PC-9 (cell line): ENCODE results near the gene E2F6. TPM values are rescaled to one million over a fixed set of nuclear protein-coding genes. Genes with fewer than 3 reads are reported as not detected.
A peak's percentile ranks its signal among the peaks of the same experiment; 100 is the strongest.

ENCODE experiments used
- BruUV-seq: library from RNA; stranded (reverse); fragments of 400-500 nt; replicated peaks from 2 replicates; lab custom pipeline; 2021; lab: Mats Ljungman, UMichigan
- CTCF ChIA-PET: fragments of 300-600 bp; sonication (Branson Sonifier 250); formaldehyde crosslinking; loops from one replicate; lab custom pipeline; 2022; ENCODE audit warnings: antibody characterized with exemption; lab: Charles Lee
- POLR2A ChIA-PET: fragments of 300-600 bp; sonication (Branson Sonifier 250); formaldehyde crosslinking; loops from one replicate; lab custom pipeline; 2022; ENCODE audit warnings: antibody characterized with exemption; ENCODE audit not compliant: unreplicated experiment; lab: Charles Lee
- DNase-seq, 2 experiments: peaks; one replicate each; pipeline versions ENCODE4 v3.0.0 to v3.0.0-alpha.2; 2015 to 2022; ENCODE audit warnings: mixed read lengths in 1 of 2
- H2AFZ ChIP-seq: fragments of 200-600 bp; sonication (generic); 2 replicates; pipeline ENCODE4 v1.8.1; 2017; ENCODE audit warnings: antibody characterized with exemption
- H3F3A ChIP-seq: fragments of 200-600 bp; sonication (generic); 2 replicates; pipeline ENCODE4 v1.8.1; 2017; ENCODE audit warnings: antibody characterized with exemption, mild to moderate bottlenecking, low read depth; ENCODE audit not compliant: insufficient read depth
- H3K27ac ChIP-seq: fragments of 200-600 bp; sonication (generic); 2 replicates; pipeline ENCODE4 v1.6.1; 2016; ENCODE audit warnings: mixed run types
- H3K27me3 ChIP-seq: fragments of 200-600 bp; sonication (generic); 2 replicates; pipeline ENCODE4 v1.6.1; 2016; ENCODE audit warnings: low read depth, mixed run types; ENCODE audit not compliant: insufficient read depth
- H3K36me3 ChIP-seq: fragments of 200-600 bp; sonication (generic); 2 replicates; pipeline ENCODE4 v1.6.1; 2016; ENCODE audit warnings: low read depth, mixed run types
- H3K4me1 ChIP-seq: fragments of 200-600 bp; sonication (generic); replicated peaks from 2 replicates; pipeline ENCODE4 v1.6.1; 2016; ENCODE audit warnings: mixed run types; ENCODE audit not compliant: insufficient read depth
- H3K4me2 ChIP-seq: fragments of 200-600 bp; sonication (generic); 2 replicates; pipeline ENCODE4 v1.6.1; 2017; ENCODE audit warnings: mixed run types
- H3K4me3 ChIP-seq: fragments of 200-600 bp; sonication (generic); 2 replicates; pipeline ENCODE4 v1.6.1; 2016; ENCODE audit warnings: mixed run types
- H3K79me2 ChIP-seq: fragments of 200-600 bp; sonication (generic); 2 replicates; pipeline ENCODE4 v1.6.1; 2017; ENCODE audit warnings: low read depth, mixed run types
- H3K9me2 ChIP-seq: fragments of 200-600 bp; sonication (generic); 2 replicates; pipeline ENCODE4 v1.8.1; 2017; ENCODE audit warnings: mild to moderate bottlenecking; ENCODE audit not compliant: insufficient read depth
- H3K9me3 ChIP-seq: fragments of 200-600 bp; sonication (generic); 2 replicates; pipeline ENCODE4 v1.8.1; 2016; ENCODE audit warnings: low read depth; ENCODE audit not compliant: insufficient read depth
- H4K20me1 ChIP-seq: fragments of 200-600 bp; sonication (generic); 2 replicates; pipeline ENCODE4 v1.8.1; 2017; ENCODE audit not compliant: insufficient read depth
- EZH2 ChIP-seq: fragments of 200-600 bp; sonication (generic); IDR thresholded peaks from 2 replicates; pipeline ENCODE4 v1.8.0; 2017; ENCODE audit warnings: antibody characterized with exemption, low read depth
- intact Hi-C: fragments of 100-400 bp; cut with micrococcal nuclease; formaldehyde crosslinking; loops from one replicate; pipeline ENCODE4 v1.10.0; 2022; ENCODE audit not compliant: unreplicated experiment
- total RNA-seq: library from RNA; stranded (reverse); gene quantifications from 2 replicates; pipeline ENCODE4 v1.2.3, GENCODE V29; 2021
- TF ChIP-seq, protein P1 (sequence below): fragments of 200-600 bp; sonication (generic); conservative IDR thresholded peaks from 2 replicates; pipeline ENCODE4 v1.6.1; 2017; ENCODE audit warnings: mixed run types, antibody characterized with exemption, mild to moderate bottlenecking, moderate library complexity

Gene E2F6
- total RNA-seq, 1 experiment from 2014 or later = 15.2 TPM

GRCh38 chr2:11498543-11499034 lies 32.6 kb upstream of the E2F6 start:
- BruUV-seq = no TSS peak
- H3K27ac ChIP-seq = no peak overlapping the region
- H3F3A ChIP-seq = 0 out of 2 replicates have a peak, but pooled peaks cover 5% of the 10 kb centered on the region
- POLR2A ChIA-PET = no interaction called here
- no peak overlapping the region for H3K4me3 ChIP-seq
- H3K36me3 ChIP-seq = no peaks in the 10 kb centered on the region
- H2AFZ ChIP-seq = no peak overlapping the region
- H3K9me3 ChIP-seq = no peaks in the 10 kb centered on the region; the same call in 1 of the 2 replicates
- H3K4me2 ChIP-seq = 0 out of 2 replicates have a peak overlapping the region, but pooled peaks have one; percentile 9
- CTCF ChIA-PET = interaction anchor here (1.1 kb wide), 1 partner anchor 366 kb away, joined by 5 read pairs; a partner anchor contains a TSS
- TF ChIP-seq EZH2 = no peak
- TF ChIP-seq, protein P1, sequence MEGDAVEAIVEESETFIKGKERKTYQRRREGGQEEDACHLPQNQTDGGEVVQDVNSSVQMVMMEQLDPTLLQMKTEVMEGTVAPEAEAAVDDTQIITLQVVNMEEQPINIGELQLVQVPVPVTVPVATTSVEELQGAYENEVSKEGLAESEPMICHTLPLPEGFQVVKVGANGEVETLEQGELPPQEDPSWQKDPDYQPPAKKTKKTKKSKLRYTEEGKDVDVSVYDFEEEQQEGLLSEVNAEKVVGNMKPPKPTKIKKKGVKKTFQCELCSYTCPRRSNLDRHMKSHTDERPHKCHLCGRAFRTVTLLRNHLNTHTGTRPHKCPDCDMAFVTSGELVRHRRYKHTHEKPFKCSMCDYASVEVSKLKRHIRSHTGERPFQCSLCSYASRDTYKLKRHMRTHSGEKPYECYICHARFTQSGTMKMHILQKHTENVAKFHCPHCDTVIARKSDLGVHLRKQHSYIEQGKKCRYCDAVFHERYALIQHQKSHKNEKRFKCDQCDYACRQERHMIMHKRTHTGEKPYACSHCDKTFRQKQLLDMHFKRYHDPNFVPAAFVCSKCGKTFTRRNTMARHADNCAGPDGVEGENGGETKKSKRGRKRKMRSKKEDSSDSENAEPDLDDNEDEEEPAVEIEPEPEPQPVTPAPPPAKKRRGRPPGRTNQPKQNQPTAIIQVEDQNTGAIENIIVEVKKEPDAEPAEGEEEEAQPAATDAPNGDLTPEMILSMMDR = no peak
- H3K27me3 ChIP-seq = peaks cover 26% of the 10 kb centered on the region; the same call in 1 of the 2 replicates
- peak; percentile 38 to 40 for DNase-seq
- no peaks in the 10 kb centered on the region for H3K79me2 ChIP-seq
- no peaks in the 10 kb centered on the region for H3K9me2 ChIP-seq
- intact Hi-C loops = no loop called here
- H4K20me1 ChIP-seq = no peaks in the 10 kb centered on the region
- H3K4me1 ChIP-seq = peaks cover 6% of the 10 kb centered on the region

DNA sequence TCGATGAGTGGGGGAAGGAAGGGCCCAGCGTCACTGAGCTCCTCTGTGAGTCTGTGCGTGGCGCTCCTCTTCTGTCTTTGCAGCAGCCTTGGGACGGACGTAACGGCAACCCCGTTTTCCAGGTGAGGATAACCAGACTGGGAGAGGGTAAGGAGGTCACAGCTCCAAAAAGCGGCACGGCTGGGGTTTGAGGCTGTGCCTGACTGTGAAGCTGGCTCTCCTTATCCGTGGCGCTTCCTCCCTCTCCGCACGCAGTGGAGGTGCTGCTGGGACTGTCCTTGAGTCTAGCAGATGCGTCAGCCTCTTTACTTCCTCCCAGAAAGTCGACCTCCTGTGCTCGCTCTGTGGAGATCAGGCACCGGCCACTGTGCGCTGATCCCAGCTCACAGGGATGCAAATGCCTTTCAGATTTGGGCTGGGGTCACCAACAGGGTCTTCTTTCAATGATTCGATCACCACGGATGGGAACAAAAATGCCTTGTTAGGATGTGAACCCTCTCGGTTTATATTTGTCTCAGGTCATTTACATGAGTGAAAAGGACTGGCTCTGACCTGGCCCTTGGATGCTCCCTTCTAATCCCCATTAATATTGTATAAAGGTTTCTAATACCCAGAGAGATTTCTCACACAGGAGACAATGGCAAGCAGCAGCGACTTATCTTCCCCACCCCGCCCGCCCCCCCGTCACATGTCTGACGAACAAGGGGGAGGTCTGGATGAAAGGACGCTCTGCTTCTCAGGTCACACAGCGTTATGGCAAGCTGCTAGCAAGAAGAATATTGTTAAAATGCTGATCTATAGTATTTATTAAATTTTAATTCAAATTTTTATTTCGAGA lies 30.1 kb upstream of the E2F6 start:
- ChIA-PET CTCF (no interaction called here), POLR2A (no interaction called here)
- H3K9me3 ChIP-seq = no peaks in the 10 kb centered on the region; the same call in 1 of the 2 replicates
- no peaks in the 10 kb centered on the region for H3K79me2 ChIP-seq
- H3K4me1 ChIP-seq = peaks cover 6% of the 10 kb centered on the region; the same call in 1 of the 2 replicates
- H3K4me2 ChIP-seq = no peak overlapping the region
- H3K27me3 ChIP-seq = peaks cover 51% of the 10 kb centered on the region; the same call in 1 of the 2 replicates
- H3F3A ChIP-seq = 0 out of 2 replicates have a peak, but pooled peaks cover 2% of the 10 kb centered on the region
- H3K36me3 ChIP-seq = no peaks in the 10 kb centered on the region
- intact Hi-C loops = no loop called here
- H3K9me2 ChIP-seq = no peaks in the 10 kb centered on the region
- H2AFZ ChIP-seq = no peak overlapping the region
- no peak overlapping the region for H3K27ac ChIP-seq
- no peak overlapping the region for H3K4me3 ChIP-seq
- no TSS peak for BruUV-seq
- no peak for DNase-seq
- H4K20me1 ChIP-seq = no peaks in the 10 kb centered on the region
- TF ChIP-seq, protein P1 = no peak
- TF ChIP-seq EZH2 = no peak

GRCh38 chr2:11494310-11494709 lies 28.3 kb upstream of the E2F6 start:
- CTCF ChIA-PET = interaction anchor here (0.5 kb wide), 1 partner anchor 365 kb away, joined by 3 read pairs; no protein-coding TSS in a partner anchor
- intact Hi-C loops = no loop called here

More at GRCh38 chr2:11494310-11494709, 28.3 kb upstream of the E2F6 start:
- Histone ChIP-seq H3K9me3 (no peaks in the 10 kb centered on the region; the same call in 1 of the 2 replicates), H3K79me2 (no peaks in the 10 kb centered on the region), H3F3A (no peaks in the 10 kb centered on the region), H4K20me1 (no peaks in the 10 kb centered on the region), H3K27ac (no peak overlapping the region), H2AFZ (no peak overlapping the region), H3K27me3 (peaks cover 53% of the 10 kb centered on the region; the same call in 1 of the 2 replicates), H3K9me2 (no peaks in the 10 kb centered on the region), H3K4me3 (no peak overlapping the region), H3K4me1 (peaks cover 6% of the 10 kb centered on the region; the same call in 1 of the 2 replicates), H3K36me3 (no peaks in the 10 kb centered on the region), H3K4me2 (no peak overlapping the region)
- DNase-seq = no peak
- BruUV-seq = no TSS peak
- no peak for TF ChIP-seq EZH2
- TF ChIP-seq, protein P1 = no peak
- POLR2A ChIA-PET = no interaction called here
